A549 treated with ZK216348 at 1 μM for 4 hours (cell line): ENCODE data around the gene PRPF4. TPM values are rescaled to one million over a fixed set of nuclear protein-coding genes. Genes with fewer than 3 reads are reported as not detected.

Source experiments
- total RNA-seq: library from RNA; stranded (reverse); fragments of 200-300 nt; extraction: Qiagen RNA extraction; gene quantifications from 5 replicates; pipeline ENCODE4 v1.2.3, GENCODE V29; 2022; ENCODE audit warnings: low read depth

PRPF4 gene
- 54.4 to 59.6 TPM (median 56.4 TPM) in 5 replicates for total RNA-seq

GRCh38 chr9:113275157-113276131 is at the start of gene PRPF4, which contains the start of gene CDC26:
Gene PRPF4, plus strand, starts transcription at chr9:113275658. Its CDS starts 86 bp downstream, at chr9:113275744.
Gene CDC26, minus strand, starts transcription at chr9:113275572. Its CDS starts 3,065 bp downstream, at chr9:113272507.

GRCh38 chr9:113302792-113303418 is 27.4 kb downstream of the PRPF4 start, which contains the start of gene RNF183:
Gene RNF183, minus strand, starts transcription at chr9:113303376. Its CDS starts 5,192 bp downstream, at chr9:113298184.

GRCh38 chr9:113340011-113340699 is 64.7 kb downstream of the PRPF4 start, which contains the start of gene WDR31:
Gene WDR31, minus strand, starts transcription at chr9:113340275. Its CDS starts 8,253 bp downstream, at chr9:113332022.

Other genes starting within 250 kb of the PRPF4 start
- 1.4 to 2.1 TPM (median 1.5 TPM) in 5 replicates for gene ZFP37, start 218.9 kb upstream of the PRPF4 start, total RNA-seq
- 6.9 to 8.5 TPM (median 7.5 TPM) in 5 replicates for gene SLC31A2, start 124.7 kb upstream of the PRPF4 start, total RNA-seq
- gene FKBP15, start 54.4 kb upstream of the PRPF4 start, total RNA-seq: 15.8 to 19.2 TPM (median 17.1 TPM) in 5 replicates
- 17.9 to 22.7 TPM (median 18.5 TPM) in 5 replicates for gene SLC31A1, start 54.1 kb upstream of the PRPF4 start, total RNA-seq
- 45.4 to 68.8 TPM (median 49.0 TPM) in 5 replicates for gene CDC26, start 86 bp upstream of the PRPF4 start, total RNA-seq
- not detected in 5 replicates for gene RNF183, start 27.7 kb downstream of the PRPF4 start, total RNA-seq
- gene WDR31, start 64.6 kb downstream of the PRPF4 start, total RNA-seq: 0.94 to 1.5 TPM (median 1.2 TPM) in 5 replicates
- gene BSPRY, start 73.9 kb downstream of the PRPF4 start, total RNA-seq: 0.06 to 0.10 TPM in 2 of 5 replicates, not detected in the others
- 14.5 to 28.6 TPM (median 23.9 TPM) in 5 replicates for gene HDHD3, start 101.3 kb downstream of the PRPF4 start, total RNA-seq
- gene ALAD, start 125.6 kb downstream of the PRPF4 start, total RNA-seq: 10.4 to 17.4 TPM (median 14.8 TPM) in 5 replicates
- 106 to 120 TPM (median 112 TPM) in 5 replicates for gene POLE3, start 135.0 kb downstream of the PRPF4 start, total RNA-seq
- 0.33 to 1.1 TPM (median 0.41 TPM) in 5 replicates for gene C9orf43, start 135.1 kb downstream of the PRPF4 start, total RNA-seq
- gene RGS3, start 188.1 kb downstream of the PRPF4 start, total RNA-seq: 17.2 to 24.4 TPM (median 21.5 TPM) in 5 replicates